GM12892 (cell line): ENCODE data around the gene PARL.

Experiments
- POLR2A ChIP-seq: IDR thresholded peaks from 2 replicates; pipeline ENCODE4 v1.6.1; 2011; ENCODE audit warnings: low read depth, low read length, control low read depth
- POLR2AphosphoS5 ChIP-seq: IDR thresholded peaks from 2 replicates; pipeline ENCODE4 v1.6.1; 2011; ENCODE audit warnings: low read depth, low read length, control low read depth

- 0 out of 2 replicates have a peak, but pooled peaks have one; percentile 23 for TF ChIP-seq POLR2AphosphoS5
- TF ChIP-seq POLR2A = no peak
Observed at GRCh38 chr3:183812761-183813445, 71.8 kb downstream of the PARL start.
